Measurements from ENCODE around the gene RNU7-1. TPM values are rescaled to one million over a fixed set of nuclear protein-coding genes. Genes with fewer than 3 reads are reported as not detected.

RNU7-1 gene
- total RNA-seq, 1 donor: not detected

- Histone ChIP-seq H3K27ac (ENCODE audit: low read depth, low read length) (no peak overlapping the region), H2AFZ (ENCODE audit: low read length) (no peak overlapping the region), H3K27me3 (ENCODE audit: insufficient read depth, low read length) (no peaks in the 10 kb centered on the region), H3K9me3 (ENCODE audit: low read depth, low read length) (no peaks in the 10 kb centered on the region), H3K4me2 (ENCODE audit: insufficient read depth, low read length) (no peak overlapping the region), H3K4me1 (ENCODE audit: insufficient read depth, low read length) (peaks cover 28% of the 10 kb centered on the region), H3K4me3 (ENCODE audit: insufficient read depth, low read length) (no peak overlapping the region), H3K36me3 (ENCODE audit: insufficient read depth, low read length) (no peaks in the 10 kb centered on the region), H3K79me2 (ENCODE audit: insufficient read depth, low read length) (no peaks in the 10 kb centered on the region), H4K20me1 (ENCODE audit: insufficient read depth, low read length) (no peaks in the 10 kb centered on the region)
- no peak for DNase-seq (ENCODE audit: insufficient read length, low spot score, missing footprints)
- no peak for TF ChIP-seq CTCF (IDR thresholded peaks at IDR 0.05; ENCODE audit: extremely low read depth, low read depth, low read length)
These were observed 14.4 kb downstream of the RNU7-1 start for GRCh38 chr12:6957741-6958608.

- no peaks in the 10 kb centered on the region for H3K9me3 ChIP-seq (ENCODE audit: low read depth, low read length)
- H3K27ac ChIP-seq (ENCODE audit: low read depth, low read length): no peak overlapping the region
These were observed 15.0 kb downstream of the RNU7-1 start for GRCh38 chr12:6958609-6959057.

GRCh38 chr12:6959058-6959804 is 15.6 kb downstream of the RNU7-1 start:
- no peak overlapping the region for H2AFZ ChIP-seq (ENCODE audit: low read length)
- no peaks in the 10 kb centered on the region for H4K20me1 ChIP-seq (ENCODE audit: insufficient read depth, low read length)
- H3K4me2 ChIP-seq (ENCODE audit: insufficient read depth, low read length): no peak overlapping the region
- H3K4me3 ChIP-seq (ENCODE audit: insufficient read depth, low read length): no peak overlapping the region
- TF ChIP-seq CTCF (IDR thresholded peaks at IDR 0.05; ENCODE audit: extremely low read depth, low read depth, low read length): no peak
- no peak overlapping the region for H3K27ac ChIP-seq (ENCODE audit: low read depth, low read length)
- no peaks in the 10 kb centered on the region for H3K36me3 ChIP-seq (ENCODE audit: insufficient read depth, low read length)
- no peaks in the 10 kb centered on the region for H3K9me3 ChIP-seq (ENCODE audit: low read depth, low read length)
- no peaks in the 10 kb centered on the region for H3K79me2 ChIP-seq (ENCODE audit: insufficient read depth, low read length)
- peaks cover 17% of the 10 kb centered on the region for H3K4me1 ChIP-seq (ENCODE audit: insufficient read depth, low read length)
- no peak for DNase-seq (ENCODE audit: insufficient read length, low spot score, missing footprints)
- no peaks in the 10 kb centered on the region for H3K27me3 ChIP-seq (ENCODE audit: insufficient read depth, low read length)

More at GRCh38 chr12:6958609-6959057, 15.0 kb downstream of the RNU7-1 start:
- Histone ChIP-seq H2AFZ (ENCODE audit: low read length) (no peak overlapping the region), H3K4me1 (ENCODE audit: insufficient read depth, low read length) (peaks cover 22% of the 10 kb centered on the region), H3K79me2 (ENCODE audit: insufficient read depth, low read length) (no peaks in the 10 kb centered on the region), H3K4me2 (ENCODE audit: insufficient read depth, low read length) (no peak overlapping the region), H3K36me3 (ENCODE audit: insufficient read depth, low read length) (no peaks in the 10 kb centered on the region), H4K20me1 (ENCODE audit: insufficient read depth, low read length) (no peaks in the 10 kb centered on the region), H3K4me3 (ENCODE audit: insufficient read depth, low read length) (no peak overlapping the region), H3K27me3 (ENCODE audit: insufficient read depth, low read length) (no peaks in the 10 kb centered on the region)
- DNase-seq (ENCODE audit: insufficient read length, low spot score, missing footprints): no peak
- TF ChIP-seq CTCF (IDR thresholded peaks at IDR 0.05; ENCODE audit: extremely low read depth, low read depth, low read length): no peak

All from osteoblast (primary cell).